ENCODE measurements around the gene UBTF.

DNA sequence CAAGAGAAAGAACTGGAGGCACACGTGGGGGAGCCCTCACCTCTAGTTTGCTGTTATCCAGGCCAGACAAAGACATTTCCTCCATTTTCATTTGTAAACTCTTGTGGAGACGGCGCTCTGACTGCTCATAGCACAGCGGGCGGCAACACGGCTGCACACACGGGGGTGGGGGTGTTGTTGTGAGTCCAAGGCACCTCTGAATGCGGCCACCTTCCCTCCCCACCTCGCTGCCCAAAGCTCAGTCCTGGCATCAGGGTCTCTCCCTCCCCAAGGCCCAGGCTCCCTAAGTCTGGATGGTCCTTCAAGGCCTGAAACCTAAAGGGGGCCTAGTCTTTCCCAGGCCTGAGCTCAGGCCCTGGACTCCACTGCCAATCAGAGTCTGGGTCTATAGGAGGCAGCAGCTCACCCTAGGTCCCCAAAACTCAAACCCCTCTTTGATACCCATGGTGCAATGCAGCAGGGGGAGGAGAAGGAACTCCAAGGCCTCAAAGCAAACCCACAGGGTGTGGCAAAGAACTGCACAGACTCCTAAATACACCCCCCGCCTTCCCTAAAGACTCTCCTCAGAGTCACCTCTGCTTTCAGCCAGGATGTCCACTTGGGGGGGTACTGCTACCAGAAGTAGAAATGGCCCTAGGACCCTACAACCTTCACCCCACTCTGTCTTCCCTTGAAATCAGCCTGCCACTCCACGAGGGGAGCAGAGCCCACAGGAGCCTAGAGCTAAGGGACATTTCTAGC, 21.3 kb downstream of the UBTF start:
- TF ChIP-seq, protein P1, sequence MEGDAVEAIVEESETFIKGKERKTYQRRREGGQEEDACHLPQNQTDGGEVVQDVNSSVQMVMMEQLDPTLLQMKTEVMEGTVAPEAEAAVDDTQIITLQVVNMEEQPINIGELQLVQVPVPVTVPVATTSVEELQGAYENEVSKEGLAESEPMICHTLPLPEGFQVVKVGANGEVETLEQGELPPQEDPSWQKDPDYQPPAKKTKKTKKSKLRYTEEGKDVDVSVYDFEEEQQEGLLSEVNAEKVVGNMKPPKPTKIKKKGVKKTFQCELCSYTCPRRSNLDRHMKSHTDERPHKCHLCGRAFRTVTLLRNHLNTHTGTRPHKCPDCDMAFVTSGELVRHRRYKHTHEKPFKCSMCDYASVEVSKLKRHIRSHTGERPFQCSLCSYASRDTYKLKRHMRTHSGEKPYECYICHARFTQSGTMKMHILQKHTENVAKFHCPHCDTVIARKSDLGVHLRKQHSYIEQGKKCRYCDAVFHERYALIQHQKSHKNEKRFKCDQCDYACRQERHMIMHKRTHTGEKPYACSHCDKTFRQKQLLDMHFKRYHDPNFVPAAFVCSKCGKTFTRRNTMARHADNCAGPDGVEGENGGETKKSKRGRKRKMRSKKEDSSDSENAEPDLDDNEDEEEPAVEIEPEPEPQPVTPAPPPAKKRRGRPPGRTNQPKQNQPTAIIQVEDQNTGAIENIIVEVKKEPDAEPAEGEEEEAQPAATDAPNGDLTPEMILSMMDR (IDR thresholded peaks at IDR 0.05), result peak in 1 of 6 experiments; percentile 7
- TF ChIP-seq POLR2A (IDR thresholded peaks at IDR 0.05), result peak in 2 of 4 donors; percentile 36 to 47
